GM19240 (cell line): ENCODE measurements around the gene CRYBG2.

Source experiments
- DNase-seq: peaks from one replicate; pipeline ENCODE4 v3.0.0; 2011; ENCODE audit warnings: low spot score; ENCODE audit not compliant: insufficient read length

The CRYBG2 gene

GRCh38 chr1:26370591-26371382, 16.9 kb upstream of the CRYBG2 start:
- DNase-seq: no peak

GRCh38 chr1:26368486-26368885, 14.6 kb upstream of the CRYBG2 start:
- no peak for DNase-seq

GRCh38 chr1:26368006-26368405, 14.1 kb upstream of the CRYBG2 start:
- no peak for DNase-seq

- no peak for DNase-seq
Observed at GRCh38 chr1:26367441-26367840, 13.5 kb upstream of the CRYBG2 start.

- DNase-seq: no peak
Observed at GRCh38 chr1:26364956-26365355, 11.0 kb upstream of the CRYBG2 start.

- peak; percentile 90 for DNase-seq
Observed at GRCh38 chr1:26363549-26364448, 9.9 kb upstream of the CRYBG2 start.

GRCh38 chr1:26362331-26362730, 8.4 kb upstream of the CRYBG2 start:
- DNase-seq: no peak

- no peak for DNase-seq
Observed at GRCh38 chr1:26361605-26362122, 7.7 kb upstream of the CRYBG2 start.

- DNase-seq: no peak
Observed at GRCh38 chr1:26360807-26361604, 7.1 kb upstream of the CRYBG2 start.

- no peak for DNase-seq
Observed at GRCh38 chr1:26359981-26360806, 6.3 kb upstream of the CRYBG2 start.

GRCh38 chr1:26358411-26359384, 4.8 kb upstream of the CRYBG2 start:
- DNase-seq: no peak

- no peak for DNase-seq
Observed at GRCh38 chr1:26357121-26357602, 3.2 kb upstream of the CRYBG2 start.

GRCh38 chr1:26356106-26356505, 2.2 kb upstream of the CRYBG2 start:
- DNase-seq: no peak

GRCh38 chr1:26354972-26355371, 1.0 kb upstream of the CRYBG2 start:
- DNase-seq: no peak

GRCh38 chr1:26353210-26353859, 595 bp downstream of the CRYBG2 start:
- DNase-seq: no peak

GRCh38 chr1:26352338-26352679, 1.6 kb downstream of the CRYBG2 start:
- no peak for DNase-seq

- no peak for DNase-seq
Observed at GRCh38 chr1:26351590-26352337, 2.2 kb downstream of the CRYBG2 start.
